GM12874 (cell line): ENCODE data around the gene CLSTN2.

Source experiments
- CTCF ChIP-seq: IDR thresholded peaks from 2 replicates; pipeline ENCODE4 v1.5.1; 2011; ENCODE audit warnings: low read depth, mild to moderate bottlenecking, control low read depth, low read length, moderate library complexity; ENCODE audit not compliant: insufficient read depth

Gene CLSTN2

GRCh38 chr3:140034058-140034457, 99.1 kb downstream of the CLSTN2 start:
- no peak for TF ChIP-seq CTCF

GRCh38 chr3:140035871-140036270, 100.9 kb downstream of the CLSTN2 start:
- no peak for TF ChIP-seq CTCF

GRCh38 chr3:140050396-140050795, 115.4 kb downstream of the CLSTN2 start:
- no peak for TF ChIP-seq CTCF

- 0 out of 2 replicates have a peak, but pooled peaks have one; percentile 19 for TF ChIP-seq CTCF
Measured at GRCh38 chr3:140051019-140051957, 116.3 kb downstream of the CLSTN2 start.

- no peak for TF ChIP-seq CTCF
Measured at GRCh38 chr3:140052771-140053702, 118.1 kb downstream of the CLSTN2 start.

GRCh38 chr3:140053794-140054193, 118.8 kb downstream of the CLSTN2 start:
- no peak for TF ChIP-seq CTCF

GRCh38 chr3:140055092-140055791, 120.3 kb downstream of the CLSTN2 start:
- TF ChIP-seq CTCF = no peak
